ENCODE data around the gene ADAMTS12.

ADAMTS12 gene

GRCh38 chr5:33938881-33939280, 47.1 kb upstream of the ADAMTS12 start:
- no peak for TF ChIP-seq FOXP2 (optimal IDR thresholded peaks at IDR 0.05; ENCODE audit: borderline replicate concordance, extremely low read depth, extremely low read length, insufficient read depth)

GRCh38 chr5:33938507-33938796, 46.7 kb upstream of the ADAMTS12 start:
- TF ChIP-seq POLR2AphosphoS5 (IDR thresholded peaks at IDR 0.05; ENCODE audit: low read depth, low read length) (no peak), REST (IDR thresholded peaks at IDR 0.05; ENCODE audit: insufficient read depth in 1 of 2, low read depth in 2 of 2, low read length in 2 of 2) (no peak), FOXP2 (optimal IDR thresholded peaks at IDR 0.05; ENCODE audit: borderline replicate concordance, extremely low read depth, extremely low read length, insufficient read depth) (no peak), TAF1 (IDR thresholded peaks at IDR 0.05; ENCODE audit: borderline replicate concordance, insufficient read depth, low read length) (no peak), SIN3A (IDR thresholded peaks at IDR 0.05; ENCODE audit: borderline replicate concordance, insufficient read depth, low read length) (no peak)

GRCh38 chr5:33937707-33938506, 46.1 kb upstream of the ADAMTS12 start:
- TF ChIP-seq POLR2AphosphoS5 (IDR thresholded peaks at IDR 0.05; ENCODE audit: low read depth, low read length) (no peak), TAF1 (IDR thresholded peaks at IDR 0.05; ENCODE audit: borderline replicate concordance, insufficient read depth, low read length) (no peak), FOXP2 (optimal IDR thresholded peaks at IDR 0.05; ENCODE audit: borderline replicate concordance, extremely low read depth, extremely low read length, insufficient read depth) (no peak), REST (IDR thresholded peaks at IDR 0.05; ENCODE audit: insufficient read depth in 1 of 2, low read depth in 2 of 2, low read length in 2 of 2) (no peak), SIN3A (IDR thresholded peaks at IDR 0.05; ENCODE audit: borderline replicate concordance, insufficient read depth, low read length) (no peak)

- TF ChIP-seq REST (IDR thresholded peaks at IDR 0.05; ENCODE audit: insufficient read depth in 1 of 2, low read depth in 2 of 2, low read length in 2 of 2) (no peak), POLR2AphosphoS5 (IDR thresholded peaks at IDR 0.05; ENCODE audit: low read depth, low read length) (no peak), TAF1 (IDR thresholded peaks at IDR 0.05; ENCODE audit: borderline replicate concordance, insufficient read depth, low read length) (no peak), FOXP2 (optimal IDR thresholded peaks at IDR 0.05; ENCODE audit: borderline replicate concordance, extremely low read depth, extremely low read length, insufficient read depth) (no peak), SIN3A (IDR thresholded peaks at IDR 0.05; ENCODE audit: borderline replicate concordance, insufficient read depth, low read length) (no peak)
Measured at GRCh38 chr5:33937017-33937706, 45.4 kb upstream of the ADAMTS12 start.

GRCh38 chr5:33936381-33937016, 44.7 kb upstream of the ADAMTS12 start, which contains the start of gene RXFP3:
RXFP3 (plus strand) TSS chr5:33936386; CDS start chr5:33936741, 355 bp downstream.
- TF ChIP-seq SIN3A (IDR thresholded peaks at IDR 0.05; ENCODE audit: borderline replicate concordance, insufficient read depth, low read length), result no peak
- no peak for TF ChIP-seq REST (IDR thresholded peaks at IDR 0.05; ENCODE audit: insufficient read depth in 1 of 2, low read depth in 2 of 2, low read length in 2 of 2)
- TF ChIP-seq FOXP2 (optimal IDR thresholded peaks at IDR 0.05; ENCODE audit: borderline replicate concordance, extremely low read depth, extremely low read length, insufficient read depth), result no peak
- no peak for TF ChIP-seq POLR2AphosphoS5 (IDR thresholded peaks at IDR 0.05; ENCODE audit: low read depth, low read length)
- TF ChIP-seq TAF1 (IDR thresholded peaks at IDR 0.05; ENCODE audit: borderline replicate concordance, insufficient read depth, low read length), result no peak

All from PFSK-1 (cell line).